Tracheal epithelial cell (primary cell): Measurements from ENCODE around the gene TMOD2. TPM values are rescaled to one million over a fixed set of nuclear protein-coding genes. Genes with fewer than 3 reads are reported as not detected.

Experiments used
- total RNA-seq: library from RNA; depleted of rRNA; stranded (reverse); fragments of >200 nt; gene quantifications from 2 replicates; pipeline ENCODE4 v1.2.1, GENCODE V29; 2014

TMOD2 gene
- total RNA-seq: 4.3 and 5.5 TPM in 2 replicates

GRCh38 chr15:51750792-51751696 lies at the start of gene TMOD2:
Gene TMOD2 (plus strand): TSS chr15:51751597. CDS start chr15:51766442, 14,845 bp downstream.

GRCh38 chr15:51737522-51738305 lies 13.7 kb upstream of the TMOD2 start, which contains the start of gene LYSMD2:
Gene LYSMD2 (minus strand): TSS chr15:51737655. CDS start chr15:51737622, 33 bp downstream.

GRCh38 chr15:51829376-51830275 lies 78.2 kb downstream of the TMOD2 start, which contains the start of gene TMOD3:
Gene TMOD3 (plus strand): TSS chr15:51829653. CDS start chr15:51862885, 33,232 bp downstream.

Other genes with a start within 250 kb of the TMOD2 start
- 5.3 and 15.8 TPM in 2 replicates for gene DMXL2, start 128.8 kb upstream of the TMOD2 start, total RNA-seq
- under 0.01 TPM in 1 of 2 replicates, not detected in the other for gene SCG3, start 70.1 kb upstream of the TMOD2 start, total RNA-seq
- gene LYSMD2, start 13.9 kb upstream of the TMOD2 start, total RNA-seq: 9.6 and 13.9 TPM in 2 replicates
- gene TMOD3, start 78.1 kb downstream of the TMOD2 start, total RNA-seq: 72.8 and 81.4 TPM in 2 replicates
- 20.5 and 24.6 TPM in 2 replicates for gene LEO1, start 220.2 kb downstream of the TMOD2 start, total RNA-seq